Keratinocyte (primary cell): ENCODE results near the gene PNMA6F.

Experiments used
- CTCF ChIP-seq, 3 experiments: IDR thresholded peaks in 1 of 3; conservative IDR thresholded peaks in 1 of 3; optimal IDR thresholded peaks in 1 of 3; 2 replicates in 2 of 3; 3 replicates in 1 of 3; pipeline versions ENCODE3 to v1.5.1; 2011; ENCODE audit warnings: low read length in 3 of 3, mild to moderate bottlenecking in 3 of 3, moderate library complexity in 2 of 3, control low read depth in 1 of 3, inconsistent platforms in 1 of 3; ENCODE audit not compliant: insufficient read depth in 2 of 3; ENCODE audit errors: extremely low read depth in 1 of 3
- EZH2 ChIP-seq: IDR thresholded peaks from one replicate; pipeline ENCODE4 v1.6.1; 2012; ENCODE audit warnings: inconsistent platforms, mild to moderate bottlenecking, low read length, moderate library complexity

- TF ChIP-seq EZH2 (no peak), CTCF (optimal IDR thresholded peaks at IDR 0.05 in 1 of 3, IDR thresholded peaks at IDR 0.05 in 1 of 3, conservative IDR thresholded peaks at IDR 0.05 in 1 of 3; ENCODE audit: extremely low read depth in 1 of 3, insufficient read depth in 2 of 3, low read length in 3 of 3) (no peak)
Observed at GRCh38 chrX:153304988-153305736, 16.4 kb downstream of the PNMA6F start.
